B cell (primary cell): Measurements from ENCODE around the gene COL5A1. TPM values are rescaled to one million over a fixed set of nuclear protein-coding genes. Genes with fewer than 3 reads are reported as not detected.

ENCODE experiments used
- ATAC-seq: fragments of 200-7000 bp; cut with Tn5 transposase; one replicate; pipeline ENCODE4 v1.10.0; 2021; ENCODE audit warnings: low read depth, mild to moderate bottlenecking, moderate number of reproducible peaks, moderate library complexity
- CTCF ChIA-PET: fragments of 350-600 bp; sonication (Branson Sonifier 250); formaldehyde crosslinking; loops from one replicate; lab custom pipeline; 2021; ENCODE audit warnings: antibody characterized with exemption, inconsistent platforms; lab: Charles Lee
- POLR2A ChIA-PET: fragments of 350-600 bp; sonication (Branson Sonifier 250); formaldehyde crosslinking; loops from one replicate; lab custom pipeline; 2021; ENCODE audit warnings: antibody characterized with exemption; lab: Charles Lee
- DNase-seq: peaks from one replicate; pipeline ENCODE4 v3.0.0; 2013
- H2AFZ ChIP-seq: 2 replicates; pipeline ENCODE4 v1.6.1; 2012; ENCODE audit warnings: mild to moderate bottlenecking, low read depth, low read length; ENCODE audit not compliant: insufficient read depth, poor library complexity, severe bottlenecking
- H3K27ac ChIP-seq, 2 donors: 1 replicate in 1 of 2; 2 replicates in 1 of 2; pipeline ENCODE4 v1.5.1; 2012 to 2013; ENCODE audit warnings: low read length in 2 of 2, mild to moderate bottlenecking in 2 of 2, moderate library complexity in 1 of 2
- H3K27me3 ChIP-seq, 4 experiments: fragments of 200-600 bp in 1 of 4; sonication (generic) in 1 of 4; replicated peaks in 1 of 4; 1 replicate in 2 of 4; 2 replicates in 2 of 4; pipeline versions ENCODE4 v1.6.1 to v1.7.0; 2013 to 2016; ENCODE audit warnings: low read length in 3 of 4, mild to moderate bottlenecking in 2 of 4, mixed read lengths in 1 of 4, moderate library complexity in 1 of 4; ENCODE audit not compliant: insufficient read depth in 4 of 4, control insufficient read depth in 3 of 4; ENCODE audit errors: control extremely low read depth in 1 of 4
- H3K36me3 ChIP-seq, 2 experiments: replicated peaks in 1 of 2; 1 replicate in 1 of 2; 2 replicates in 1 of 2; pipeline versions ENCODE4 v1.6.1 to v1.7.1; 2013; ENCODE audit warnings: low read length in 1 of 2; ENCODE audit not compliant: insufficient read depth in 2 of 2, control insufficient read depth in 1 of 2; ENCODE audit errors: control extremely low read depth in 1 of 2, extremely low read depth in 1 of 2
- H3K4me1 ChIP-seq, 2 donors: fragments of 200-600 bp in 1 of 2; sonication (generic) in 1 of 2; 1 replicate in 1 of 2; 2 replicates in 1 of 2; pipeline versions ENCODE4 v1.5.1 to v1.6.1; 2013 to 2017; ENCODE audit warnings: low read length in 2 of 2; ENCODE audit not compliant: control insufficient read depth in 2 of 2, insufficient read depth in 2 of 2
- H3K4me2 ChIP-seq: replicated peaks from 2 replicates; pipeline ENCODE3; 2012; ENCODE audit warnings: mild to moderate bottlenecking, low read depth, low read length; ENCODE audit not compliant: poor library complexity, severe bottlenecking
- H3K4me3 ChIP-seq, 5 experiments: fragments of 200-600 bp in 1 of 5; sonication (generic) in 1 of 5; 1 replicate in 3 of 5; 2 replicates in 2 of 5; pipeline versions ENCODE4 v1.5.1 to v1.7.0; 2011 to 2016; ENCODE audit warnings: low read length in 4 of 5, mild to moderate bottlenecking in 4 of 5, low read depth in 2 of 5, control low read depth in 1 of 5, moderate library complexity in 1 of 5; ENCODE audit not compliant: insufficient read depth in 1 of 5; ENCODE audit errors: control extremely low read depth in 1 of 5, extremely low read depth in 1 of 5
- H3K79me2 ChIP-seq: fragments of 200-600 bp; sonication (generic); one replicate; pipeline ENCODE4 v1.6.0; 2016; ENCODE audit warnings: low read length; ENCODE audit not compliant: control insufficient read depth, insufficient read depth
- H3K9ac ChIP-seq: fragments of 200-600 bp; sonication (generic); 2 replicates; pipeline ENCODE4 v1.6.1; 2017; ENCODE audit warnings: mild to moderate bottlenecking, low read length, moderate library complexity
- H3K9me3 ChIP-seq, 3 donors: one replicate each; pipeline versions ENCODE4 v1.6.1 to v1.7.1; 2013; ENCODE audit warnings: low read length in 2 of 3; ENCODE audit not compliant: control insufficient read depth in 2 of 3, insufficient read depth in 1 of 3; ENCODE audit errors: control extremely low read depth in 1 of 3
- H4K20me1 ChIP-seq: 2 replicates; pipeline ENCODE4 v1.6.0; 2012; ENCODE audit warnings: mild to moderate bottlenecking, low read length; ENCODE audit not compliant: insufficient read depth, control insufficient read depth, poor library complexity, severe bottlenecking
- H3K27ac Mint-ChIP-seq: one replicate; pipeline ENCODE4 v1.8.0; 2021; ENCODE audit warnings: mixed read lengths
- H3K27me3 Mint-ChIP-seq: one replicate; pipeline ENCODE4 v1.8.0; 2021; ENCODE audit warnings: mixed read lengths
- H3K4me1 Mint-ChIP-seq: one replicate; pipeline ENCODE4 v1.8.0; 2021; ENCODE audit warnings: mixed read lengths
- H3K4me3 Mint-ChIP-seq: one replicate; pipeline ENCODE4 v1.8.0; 2021; ENCODE audit warnings: mixed read lengths
- H3K9me3 Mint-ChIP-seq: one replicate; pipeline ENCODE4 v1.8.0; 2022; ENCODE audit warnings: mixed read lengths; ENCODE audit not compliant: insufficient read depth
- EZH2 ChIP-seq: IDR thresholded peaks from 2 replicates; pipeline ENCODE4 v1.6.1; 2012; ENCODE audit warnings: borderline replicate concordance, low read depth, mild to moderate bottlenecking, moderate library complexity, low read length; ENCODE audit not compliant: insufficient read depth, poor library complexity, severe bottlenecking
- WGBS: methylation state at CpG from one replicate; pipeline ENCODE4 v1.1.5; 2013; ENCODE audit warnings: missing lambda C conversion rate; ENCODE audit not compliant: insufficient coverage; 5-methylcytosine and 5-hydroxymethylcytosine counted together
- intact Hi-C: fragments of 100-400 bp; cut with micrococcal nuclease; formaldehyde crosslinking; loops from one replicate; pipeline ENCODE4 v1.10.0; 2022
- polyA plus RNA-seq: library from polyadenylated mRNA; depleted of rRNA; stranded (reverse); fragments of >200 nt; gene quantifications from 2 replicates; pipeline ENCODE4 v1.2.3, GENCODE V29; 2012
- total RNA-seq, 2 donors: library from RNA; stranded (reverse); fragments of 120-200 nt in 1 of 2; gene quantifications; 1 replicate in 1 of 2; 2 replicates in 1 of 2; pipeline versions ENCODE4 v1.2.3 to v1.2.4, GENCODE V29; 2013 to 2022
- TF ChIP-seq, protein P1 (sequence below): fragments of 200-600 bp; IDR thresholded peaks from one replicate; pipeline ENCODE4 v1.8.0; 2022; ENCODE audit warnings: antibody characterized with exemption, mild to moderate bottlenecking

Gene COL5A1
- total and polyA plus RNA-seq, 2 donors (not counting 1 experiment from before 2014, with no cell fraction given) = 0.06 TPM; not detected in 1

DNA sequence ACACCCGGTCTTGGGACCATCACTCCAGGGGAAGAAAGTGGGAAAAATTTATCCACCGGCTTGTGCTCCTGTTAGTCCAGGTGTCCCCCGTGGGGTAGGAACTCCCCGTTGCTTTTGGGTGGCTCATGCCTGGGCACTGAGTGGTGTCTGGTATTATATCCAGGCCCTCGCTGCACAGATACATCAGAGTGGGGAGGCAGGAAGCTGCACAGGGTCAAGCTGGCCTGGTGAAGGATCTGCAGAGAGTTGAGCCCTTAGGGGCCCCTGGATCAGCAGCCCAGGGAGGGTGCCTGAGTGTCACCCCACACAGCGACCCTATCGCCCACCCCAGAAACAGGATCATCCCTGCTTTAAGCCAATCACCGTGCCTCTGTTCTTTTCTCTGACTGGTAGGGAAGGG, 24.4 kb upstream of the COL5A1 start:
- 87% methylated on average over 5 of the region's 8 CpGs for WGBS
- ChIA-PET POLR2A (no interaction called here), CTCF (no interaction called here)
- no peak for DNase-seq
- Mint-ChIP-seq H3K27me3 (peaks cover 3% of the 10 kb centered on the region), H3K4me1 (no peaks in the 10 kb centered on the region), H3K4me3 (no peak overlapping the region), H3K27ac (no peak overlapping the region), H3K9me3 (peaks cover 11% of the 10 kb centered on the region)
- no peak overlapping the region for H3K27ac ChIP-seq
- H3K4me1 ChIP-seq = no peaks in the 10 kb centered on the region
- intact Hi-C loops = no loop called here
- H4K20me1 ChIP-seq = no peaks in the 10 kb centered on the region
- H3K9ac ChIP-seq = no peak overlapping the region
- no peaks in the 10 kb centered on the region for H3K36me3 ChIP-seq
- TF ChIP-seq, protein P1, sequence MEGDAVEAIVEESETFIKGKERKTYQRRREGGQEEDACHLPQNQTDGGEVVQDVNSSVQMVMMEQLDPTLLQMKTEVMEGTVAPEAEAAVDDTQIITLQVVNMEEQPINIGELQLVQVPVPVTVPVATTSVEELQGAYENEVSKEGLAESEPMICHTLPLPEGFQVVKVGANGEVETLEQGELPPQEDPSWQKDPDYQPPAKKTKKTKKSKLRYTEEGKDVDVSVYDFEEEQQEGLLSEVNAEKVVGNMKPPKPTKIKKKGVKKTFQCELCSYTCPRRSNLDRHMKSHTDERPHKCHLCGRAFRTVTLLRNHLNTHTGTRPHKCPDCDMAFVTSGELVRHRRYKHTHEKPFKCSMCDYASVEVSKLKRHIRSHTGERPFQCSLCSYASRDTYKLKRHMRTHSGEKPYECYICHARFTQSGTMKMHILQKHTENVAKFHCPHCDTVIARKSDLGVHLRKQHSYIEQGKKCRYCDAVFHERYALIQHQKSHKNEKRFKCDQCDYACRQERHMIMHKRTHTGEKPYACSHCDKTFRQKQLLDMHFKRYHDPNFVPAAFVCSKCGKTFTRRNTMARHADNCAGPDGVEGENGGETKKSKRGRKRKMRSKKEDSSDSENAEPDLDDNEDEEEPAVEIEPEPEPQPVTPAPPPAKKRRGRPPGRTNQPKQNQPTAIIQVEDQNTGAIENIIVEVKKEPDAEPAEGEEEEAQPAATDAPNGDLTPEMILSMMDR = no peak
- TF ChIP-seq EZH2 = no peak
- H3K4me2 ChIP-seq = no peak overlapping the region
- H3K4me3 ChIP-seq = no peak overlapping the region
- H3K79me2 ChIP-seq = no peaks in the 10 kb centered on the region
- no peak for ATAC-seq
- no peaks in the 10 kb centered on the region for H3K27me3 ChIP-seq
- H3K9me3 ChIP-seq = peaks cover 0 to 10% (median 0%) of the 10 kb centered on the region in 3 donors
- H2AFZ ChIP-seq = no peak overlapping the region

DNA sequence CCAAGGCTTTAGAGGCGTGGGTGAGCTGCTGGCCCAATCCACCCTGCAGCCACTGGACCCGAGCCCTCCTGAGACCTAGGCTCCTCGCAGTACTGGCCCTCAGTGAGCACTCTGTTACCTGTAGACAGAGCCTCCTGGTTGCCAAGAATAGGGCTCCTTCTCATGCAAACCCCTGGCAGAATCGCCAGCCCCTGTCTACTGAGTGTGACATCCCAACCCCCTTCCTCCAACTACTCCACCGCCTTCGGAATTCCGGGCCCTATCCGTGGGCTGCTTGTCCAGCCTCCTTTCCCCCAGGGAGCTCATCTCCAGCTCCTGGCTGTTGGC, 23.8 kb upstream of the COL5A1 start:
- POLR2A ChIA-PET = no interaction called here
- WGBS = 94% methylated on average over 8 of the region's 8 CpGs
- intact Hi-C loops = no loop called here

More for the DNA sequence above, 23.8 kb upstream of the COL5A1 start:
- H3K4me1 Mint-ChIP-seq = no peaks in the 10 kb centered on the region
- H3K4me3 Mint-ChIP-seq = no peak overlapping the region
- H3K36me3 ChIP-seq = no peaks in the 10 kb centered on the region
- H3K4me2 ChIP-seq = no peak overlapping the region
- no peaks in the 10 kb centered on the region for H3K79me2 ChIP-seq
- ATAC-seq = no peak
- no peak overlapping the region for H3K27ac ChIP-seq
- H3K4me1 ChIP-seq = no peaks in the 10 kb centered on the region
- peaks cover 0 to 4% (median 0%) of the 10 kb centered on the region in 3 donors for H3K9me3 ChIP-seq
- peaks cover 9% of the 10 kb centered on the region for H3K9me3 Mint-ChIP-seq
- no peak overlapping the region for H2AFZ ChIP-seq
- no peaks in the 10 kb centered on the region for H4K20me1 ChIP-seq
- no peak overlapping the region for H3K27ac Mint-ChIP-seq
- peaks cover 0 to under 1% (median 0%) of the 10 kb centered on the region in 4 experiments for H3K27me3 ChIP-seq
- H3K27me3 Mint-ChIP-seq = peaks cover 4% of the 10 kb centered on the region
- DNase-seq = no peak
- CTCF ChIA-PET = no interaction called here
- TF ChIP-seq, protein P1 = no peak
- no peak for TF ChIP-seq EZH2
- no peak overlapping the region for H3K4me3 ChIP-seq
- no peak overlapping the region for H3K9ac ChIP-seq
